ENCODE results near the gene GART.

GART gene

GRCh38 chr21:33551664-33552063, 9.7 kb upstream of the GART start:
- no peak for ATAC-seq (ENCODE audit: low read depth)
- no peak overlapping the region for H3K4me3 ChIP-seq (ENCODE audit: severe bottlenecking)
- no peak for DNase-seq (ENCODE audit: low spot score)
- H3K27me3 ChIP-seq (ENCODE audit: insufficient read depth, poor library complexity, severe bottlenecking), result no peaks in the 10 kb centered on the region
- no peak for TF ChIP-seq CTCF (IDR thresholded peaks at IDR 0.05; ENCODE audit: poor library complexity, severe bottlenecking)
- peaks cover 93% of the 10 kb centered on the region for H3K36me3 ChIP-seq (ENCODE audit: low read depth)
- no peak overlapping the region for H3K27ac ChIP-seq (ENCODE audit: poor library complexity, severe bottlenecking)
- no peaks in the 10 kb centered on the region for H3K4me1 ChIP-seq (ENCODE audit: insufficient read depth, poor library complexity, severe bottlenecking)
- H3K9me3 ChIP-seq (ENCODE audit: severe bottlenecking), result peaks cover 2% of the 10 kb centered on the region

GRCh38 chr21:33550772-33551660, 9.1 kb upstream of the GART start:
- no peaks in the 10 kb centered on the region for H3K27me3 ChIP-seq (ENCODE audit: insufficient read depth, poor library complexity, severe bottlenecking)
- H3K4me1 ChIP-seq (ENCODE audit: insufficient read depth, poor library complexity, severe bottlenecking), result peaks cover 1% of the 10 kb centered on the region
- H3K36me3 ChIP-seq (ENCODE audit: low read depth), result peaks cover 93% of the 10 kb centered on the region
- no peak overlapping the region for H3K4me3 ChIP-seq (ENCODE audit: severe bottlenecking)
- DNase-seq (ENCODE audit: low spot score), result no peak
- H3K27ac ChIP-seq (ENCODE audit: poor library complexity, severe bottlenecking), result no peak overlapping the region
- peaks cover 2% of the 10 kb centered on the region for H3K9me3 ChIP-seq (ENCODE audit: severe bottlenecking)
- ATAC-seq (ENCODE audit: low read depth), result no peak
- TF ChIP-seq CTCF (IDR thresholded peaks at IDR 0.05; ENCODE audit: poor library complexity, severe bottlenecking), result no peak

- ATAC-seq (ENCODE audit: low read depth), result no peak
- TF ChIP-seq CTCF (IDR thresholded peaks at IDR 0.05; ENCODE audit: poor library complexity, severe bottlenecking), result no peak
- Histone ChIP-seq H3K27me3 (ENCODE audit: insufficient read depth, poor library complexity, severe bottlenecking) (no peaks in the 10 kb centered on the region), H3K9me3 (ENCODE audit: severe bottlenecking) (no peaks in the 10 kb centered on the region), H3K4me1 (ENCODE audit: insufficient read depth, poor library complexity, severe bottlenecking) (peaks cover 10% of the 10 kb centered on the region), H3K27ac (ENCODE audit: poor library complexity, severe bottlenecking) (no peak overlapping the region), H3K36me3 (ENCODE audit: low read depth) (peaks cover 93% of the 10 kb centered on the region), H3K4me3 (ENCODE audit: severe bottlenecking) (no peak overlapping the region)
- no peak for DNase-seq (ENCODE audit: low spot score)
Measured at GRCh38 chr21:33549848-33550771, 8.2 kb upstream of the GART start.

- Histone ChIP-seq H3K4me3 (ENCODE audit: severe bottlenecking) (no peak overlapping the region), H3K4me1 (ENCODE audit: insufficient read depth, poor library complexity, severe bottlenecking) (peaks cover 18% of the 10 kb centered on the region), H3K36me3 (ENCODE audit: low read depth) (peaks cover 80% of the 10 kb centered on the region), H3K27me3 (ENCODE audit: insufficient read depth, poor library complexity, severe bottlenecking) (no peaks in the 10 kb centered on the region), H3K27ac (ENCODE audit: poor library complexity, severe bottlenecking) (no peak overlapping the region), H3K9me3 (ENCODE audit: severe bottlenecking) (no peaks in the 10 kb centered on the region)
- DNase-seq (ENCODE audit: low spot score) (no peak), ATAC-seq (ENCODE audit: low read depth) (no peak)
- TF ChIP-seq CTCF (IDR thresholded peaks at IDR 0.05; ENCODE audit: poor library complexity, severe bottlenecking), result no peak
Measured at GRCh38 chr21:33546086-33546485, 4.2 kb upstream of the GART start.
